ENCODE results near the gene LCN15. TPM values are rescaled to one million over a fixed set of nuclear protein-coding genes. Genes with fewer than 3 reads are reported as not detected.

The LCN15 gene
- total RNA-seq, 1 experiment from 2014 or later = not detected

DNA sequence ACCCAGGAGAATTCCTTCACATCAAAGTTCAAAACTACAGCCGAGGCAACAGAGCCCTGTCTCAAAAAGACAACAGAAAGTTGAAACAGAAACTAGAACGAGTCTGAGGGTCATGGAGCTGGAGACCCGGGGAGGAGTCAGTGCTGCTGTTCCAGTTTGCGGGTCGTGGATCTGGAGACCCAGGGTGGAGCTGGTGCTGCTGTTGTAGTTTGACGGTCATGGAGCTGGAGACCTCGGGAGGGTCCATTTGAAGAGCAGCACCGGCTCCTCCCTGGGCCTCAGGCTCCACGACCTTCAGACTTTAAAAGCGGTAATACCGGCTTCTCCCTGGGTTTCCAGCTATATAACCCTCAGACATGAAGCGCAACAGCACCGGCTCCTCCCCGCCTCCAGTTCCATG, 13.0 kb upstream of the LCN15 start:
- Histone ChIP-seq H3K9me3 (ENCODE audit: low read length) (no peaks in the 10 kb centered on the region), H3K36me3 (ENCODE audit: low read depth, low read length) (no peaks in the 10 kb centered on the region), H3K4me1 (ENCODE audit: insufficient read depth, low read length) (no peaks in the 10 kb centered on the region), H3K4me3 (ENCODE audit: low read length) (no peak overlapping the region), H3K9ac (ENCODE audit: low read length) (no peak overlapping the region), H3K9me2 (replicated peaks; ENCODE audit: low read length) (no peaks in the 10 kb centered on the region), H2AFZ (ENCODE audit: low read length) (no peak overlapping the region), H3K4me2 (ENCODE audit: low read length) (no peak overlapping the region), H4K20me1 (ENCODE audit: low read length) (no peaks in the 10 kb centered on the region), H3K79me2 (ENCODE audit: low read length) (no peaks in the 10 kb centered on the region), H3F3A (ENCODE audit: low read length, unreplicated experiment) (no peaks in the 10 kb centered on the region), H3K27me3 (ENCODE audit: low read length) (peaks cover 15% of the 10 kb centered on the region; the same call in 1 of the 2 replicates), H3K27ac (ENCODE audit: low read length) (no peak overlapping the region)
- ATAC-seq (no peak), DNase-seq (no peak)
- intact Hi-C loops (cut with micrococcal nuclease) = no loop called here
- POLR2A ChIA-PET (ENCODE audit: unreplicated experiment) = no interaction called here
- CTCF ChIA-PET = interaction anchor here (0.9 kb wide), 1 partner anchor 16 kb away, joined by 6 read pairs; no protein-coding TSS in a partner anchor
- TF ChIP-seq, protein P1, sequence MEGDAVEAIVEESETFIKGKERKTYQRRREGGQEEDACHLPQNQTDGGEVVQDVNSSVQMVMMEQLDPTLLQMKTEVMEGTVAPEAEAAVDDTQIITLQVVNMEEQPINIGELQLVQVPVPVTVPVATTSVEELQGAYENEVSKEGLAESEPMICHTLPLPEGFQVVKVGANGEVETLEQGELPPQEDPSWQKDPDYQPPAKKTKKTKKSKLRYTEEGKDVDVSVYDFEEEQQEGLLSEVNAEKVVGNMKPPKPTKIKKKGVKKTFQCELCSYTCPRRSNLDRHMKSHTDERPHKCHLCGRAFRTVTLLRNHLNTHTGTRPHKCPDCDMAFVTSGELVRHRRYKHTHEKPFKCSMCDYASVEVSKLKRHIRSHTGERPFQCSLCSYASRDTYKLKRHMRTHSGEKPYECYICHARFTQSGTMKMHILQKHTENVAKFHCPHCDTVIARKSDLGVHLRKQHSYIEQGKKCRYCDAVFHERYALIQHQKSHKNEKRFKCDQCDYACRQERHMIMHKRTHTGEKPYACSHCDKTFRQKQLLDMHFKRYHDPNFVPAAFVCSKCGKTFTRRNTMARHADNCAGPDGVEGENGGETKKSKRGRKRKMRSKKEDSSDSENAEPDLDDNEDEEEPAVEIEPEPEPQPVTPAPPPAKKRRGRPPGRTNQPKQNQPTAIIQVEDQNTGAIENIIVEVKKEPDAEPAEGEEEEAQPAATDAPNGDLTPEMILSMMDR (conservative IDR thresholded peaks at IDR 0.05; ENCODE audit: low read depth, low read length) = no peak
- TF ChIP-seq EZH2phosphoT487 (IDR thresholded peaks at IDR 0.05; ENCODE audit: borderline replicate concordance, low read length) (no peak), EZH2 (IDR thresholded peaks at IDR 0.05; ENCODE audit: low read length, unreplicated experiment) (no peak)
- no TSS peak for BruUV-seq (replicated peaks)

- no TSS peak for BruUV-seq (replicated peaks)
- no peaks in the 10 kb centered on the region for H4K20me1 ChIP-seq (ENCODE audit: low read length)
- DNase-seq (no peak), ATAC-seq (no peak)
- H3K79me2 ChIP-seq (ENCODE audit: low read length) = no peaks in the 10 kb centered on the region
- H3K4me2 ChIP-seq (ENCODE audit: low read length) = no peak overlapping the region
- TF ChIP-seq, protein P1 (conservative IDR thresholded peaks at IDR 0.05; ENCODE audit: low read depth, low read length) = no peak
- H3K9me2 ChIP-seq (replicated peaks; ENCODE audit: low read length) = no peaks in the 10 kb centered on the region
- no peak overlapping the region for H2AFZ ChIP-seq (ENCODE audit: low read length)
- POLR2A ChIA-PET (ENCODE audit: unreplicated experiment) = no interaction called here
- CTCF ChIA-PET = no interaction called here
- no peaks in the 10 kb centered on the region for H3F3A ChIP-seq (ENCODE audit: low read length, unreplicated experiment)
- no peaks in the 10 kb centered on the region for H3K36me3 ChIP-seq (ENCODE audit: low read depth, low read length)
- peaks cover 15% of the 10 kb centered on the region; the same call in 1 of the 2 replicates for H3K27me3 ChIP-seq (ENCODE audit: low read length)
- no peak overlapping the region for H3K27ac ChIP-seq (ENCODE audit: low read length)
- no peak overlapping the region for H3K9ac ChIP-seq (ENCODE audit: low read length)
- no peaks in the 10 kb centered on the region for H3K9me3 ChIP-seq (ENCODE audit: low read length)
- H3K4me1 ChIP-seq (ENCODE audit: insufficient read depth, low read length) = no peaks in the 10 kb centered on the region
- H3K4me3 ChIP-seq (ENCODE audit: low read length) = no peak overlapping the region
- intact Hi-C loops (cut with micrococcal nuclease) = no loop called here
These were observed 12.6 kb upstream of the LCN15 start for GRCh38 chr9:136776947-136777346.

- CTCF ChIA-PET = no interaction called here
- no peaks in the 10 kb centered on the region for H4K20me1 ChIP-seq (ENCODE audit: low read length)
- BruUV-seq (replicated peaks) = no TSS peak
- H3K4me1 ChIP-seq (ENCODE audit: insufficient read depth, low read length) = no peaks in the 10 kb centered on the region
- DNase-seq (no peak), ATAC-seq (no peak)
- no peaks in the 10 kb centered on the region for H3F3A ChIP-seq (ENCODE audit: low read length, unreplicated experiment)
- H2AFZ ChIP-seq (ENCODE audit: low read length) = no peak overlapping the region
- H3K4me3 ChIP-seq (ENCODE audit: low read length) = no peak overlapping the region
- POLR2A ChIA-PET (ENCODE audit: unreplicated experiment) = interaction anchor here (0.6 kb wide), 1 partner anchor 150 kb away, joined by 4 read pairs; no protein-coding TSS in a partner anchor
- H3K27ac ChIP-seq (ENCODE audit: low read length) = no peak overlapping the region
- no peak overlapping the region for H3K9ac ChIP-seq (ENCODE audit: low read length)
- no peaks in the 10 kb centered on the region for H3K36me3 ChIP-seq (ENCODE audit: low read depth, low read length)
- no peaks in the 10 kb centered on the region for H3K9me2 ChIP-seq (replicated peaks; ENCODE audit: low read length)
- H3K79me2 ChIP-seq (ENCODE audit: low read length) = no peaks in the 10 kb centered on the region
- H3K4me2 ChIP-seq (ENCODE audit: low read length) = no peak overlapping the region
- intact Hi-C loops (cut with micrococcal nuclease) = no loop called here
- TF ChIP-seq EZH2phosphoT487 (IDR thresholded peaks at IDR 0.05; ENCODE audit: borderline replicate concordance, low read length) = no peak
- TF ChIP-seq EZH2 (IDR thresholded peaks at IDR 0.05; ENCODE audit: low read length, unreplicated experiment) = no peak
- TF ChIP-seq, protein P1 (conservative IDR thresholded peaks at IDR 0.05; ENCODE audit: low read depth, low read length) = no peak
- H3K27me3 ChIP-seq (ENCODE audit: low read length) = peaks cover 15% of the 10 kb centered on the region; the same call in 1 of the 2 replicates
- H3K9me3 ChIP-seq (ENCODE audit: low read length) = no peaks in the 10 kb centered on the region
These were observed 10.9 kb upstream of the LCN15 start for GRCh38 chr9:136775191-136775590.

Data from PC-3 (cell line).